HG03469 (cell line): ENCODE data around the gene SYNRG.

Experiments used
- ATAC-seq: cut with Tn5 transposase; IDR thresholded peaks from one replicate; pipeline ENCODE4 v1.9.1; 2021; ENCODE audit warnings: mild to moderate bottlenecking, moderate library complexity, moderate number of reproducible peaks; ENCODE audit not compliant: unreplicated experiment

The SYNRG gene

GRCh38 chr17:37604556-37604955, 4.7 kb downstream of the SYNRG start:
- no peak for ATAC-seq

DNA sequence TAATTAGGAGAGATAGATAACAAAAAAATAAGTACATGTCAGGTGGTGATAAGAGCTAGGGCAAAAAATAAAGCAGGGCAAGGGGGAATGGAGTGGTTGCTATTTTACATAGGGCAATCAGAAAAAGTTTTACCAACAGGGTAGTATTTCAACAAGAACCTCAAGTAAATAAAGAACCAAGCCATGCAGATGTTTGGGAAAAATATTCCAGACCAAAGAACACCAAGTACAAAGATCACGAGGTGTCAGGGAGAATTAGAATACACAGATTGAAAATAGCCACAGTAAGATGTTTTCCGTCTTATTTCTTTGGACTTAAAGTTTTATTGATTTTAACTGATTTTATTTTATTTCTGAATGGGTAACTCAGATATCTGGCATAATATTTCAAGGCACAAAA, 11.1 kb downstream of the SYNRG start:
- no peak for ATAC-seq

DNA sequence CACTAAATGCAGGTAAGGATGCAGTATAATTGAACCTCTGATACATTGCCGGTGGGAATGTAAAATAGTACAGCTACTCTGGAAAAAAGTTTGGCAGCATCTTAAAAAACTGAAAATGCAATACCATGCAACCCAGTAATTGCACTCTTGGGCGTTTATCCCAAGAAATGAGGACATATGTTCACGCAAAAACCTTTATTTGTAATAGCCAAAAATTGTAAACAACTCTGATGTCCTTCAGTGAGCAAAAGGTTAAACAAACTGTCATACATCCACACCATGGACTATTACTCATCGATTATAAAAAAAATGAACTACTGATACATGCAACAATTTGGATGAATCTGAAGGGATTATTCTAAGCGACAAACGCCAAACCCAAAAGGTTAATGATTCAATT, 16.9 kb downstream of the SYNRG start:
- ATAC-seq, result no peak

GRCh38 chr17:37585066-37585465, 24.2 kb downstream of the SYNRG start:
- no peak for ATAC-seq

- no peak for ATAC-seq
Measured at GRCh38 chr17:37576281-37576680, 32.9 kb downstream of the SYNRG start.

DNA sequence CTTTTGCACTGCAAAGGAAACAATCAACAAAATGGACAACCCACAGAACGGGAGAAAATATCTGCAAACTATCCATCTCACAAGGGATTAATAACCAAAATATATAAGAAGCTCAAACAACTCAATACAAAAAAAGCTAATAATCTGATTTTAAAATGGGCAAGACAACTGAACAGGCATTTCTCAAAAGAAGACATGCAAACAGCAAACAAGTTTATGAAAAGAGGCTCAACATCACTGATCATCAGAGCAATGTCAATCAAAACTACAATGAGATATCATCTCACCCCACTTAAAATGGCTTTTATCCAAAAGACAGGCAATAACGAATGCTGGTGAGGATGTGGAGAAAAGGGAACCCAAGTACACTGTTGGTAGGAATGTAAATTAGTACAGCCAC, 34.8 kb downstream of the SYNRG start:
- ATAC-seq, result no peak

- ATAC-seq, result no peak
Measured at GRCh38 chr17:37571674-37572073, 37.5 kb downstream of the SYNRG start.

GRCh38 chr17:37570527-37571093, 38.6 kb downstream of the SYNRG start:
- no peak for ATAC-seq

GRCh38 chr17:37568350-37569053, 40.7 kb downstream of the SYNRG start:
- ATAC-seq, result no peak

DNA sequence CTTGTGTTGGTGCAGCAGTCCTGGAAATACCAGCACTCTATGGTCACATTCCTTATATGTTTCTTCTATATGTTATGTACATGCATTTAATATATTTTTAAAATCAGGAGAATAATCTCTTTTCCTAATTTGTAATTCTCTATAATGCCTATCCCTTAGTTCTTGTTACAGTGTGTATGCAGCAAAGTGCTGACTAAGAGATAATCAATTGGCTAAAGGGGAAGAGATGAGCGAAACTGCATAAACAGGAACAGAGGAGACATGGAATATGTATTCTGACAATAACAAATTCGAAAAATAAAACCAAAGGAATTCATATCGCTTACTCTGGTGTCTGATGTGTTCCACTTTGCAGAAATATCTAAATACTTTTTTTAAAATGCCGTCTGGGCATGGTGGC, 41.7 kb downstream of the SYNRG start:
- ATAC-seq, result no peak

DNA sequence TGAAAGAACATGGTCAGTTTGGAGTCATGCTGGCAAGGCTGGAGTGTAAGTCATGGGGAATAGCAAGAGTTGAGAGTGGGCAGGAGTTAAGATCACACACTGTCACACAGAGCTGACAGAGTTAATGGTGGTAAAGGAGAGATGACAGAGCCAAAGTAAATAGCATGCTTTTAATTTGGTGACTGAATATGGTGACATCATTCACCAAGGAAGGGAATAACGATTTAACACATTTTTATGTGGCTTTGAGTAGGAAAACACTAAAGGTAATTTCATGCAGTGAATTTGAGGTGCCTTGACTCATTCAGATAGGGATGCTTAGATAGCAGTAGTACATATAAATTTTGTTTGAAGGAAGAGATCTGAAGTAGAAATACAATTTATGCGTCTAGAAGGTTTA, 42.1 kb downstream of the SYNRG start:
- ATAC-seq, result no peak

GRCh38 chr17:37564252-37564651, 45.0 kb downstream of the SYNRG start:
- no peak for ATAC-seq

- no peak for ATAC-seq
Measured at GRCh38 chr17:37562016-37562745, 47.0 kb downstream of the SYNRG start.

DNA sequence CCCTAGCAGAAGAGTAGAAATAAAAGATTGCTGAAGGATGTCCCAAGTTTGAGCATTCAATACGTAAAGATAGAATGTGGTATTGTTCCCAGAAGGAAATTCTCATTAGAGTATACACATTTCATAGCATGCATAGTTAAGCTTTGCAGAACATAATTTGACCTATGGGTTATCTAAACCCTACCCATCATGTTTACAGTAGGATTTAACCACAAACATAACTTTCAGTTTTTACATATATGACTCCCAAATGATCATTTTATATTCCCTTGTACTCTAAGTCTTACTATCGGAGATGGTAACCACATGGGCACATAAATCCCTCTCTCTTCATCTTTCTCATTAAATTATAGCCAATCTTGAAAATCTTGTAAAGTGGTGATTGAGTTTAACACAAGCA, 50.9 kb downstream of the SYNRG start:
- ATAC-seq, result no peak

- ATAC-seq, result no peak
Measured at GRCh38 chr17:37557482-37557881, 51.7 kb downstream of the SYNRG start.

DNA sequence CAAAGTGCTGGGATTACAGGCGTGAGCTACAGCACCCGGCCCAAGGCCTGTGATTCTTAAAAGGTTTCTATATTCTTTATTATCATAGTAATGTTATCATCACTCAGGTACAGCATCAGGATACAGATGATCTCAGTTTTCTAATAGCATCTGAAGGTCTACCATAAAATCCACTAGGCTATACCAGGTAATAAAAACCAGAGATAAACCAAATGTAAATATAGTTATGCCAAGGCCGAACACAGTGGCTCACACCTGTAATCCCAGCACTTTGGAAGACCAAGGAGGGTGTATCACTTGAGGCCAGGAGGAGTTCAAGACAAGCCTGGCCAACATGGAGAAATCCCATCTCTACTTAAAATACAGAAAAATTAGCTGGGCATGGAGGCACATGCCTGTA, 53.8 kb downstream of the SYNRG start:
- no peak for ATAC-seq

- no peak for ATAC-seq
Measured at GRCh38 chr17:37553401-37553966, 55.7 kb downstream of the SYNRG start.

- no peak for ATAC-seq
Measured at GRCh38 chr17:37551788-37552187, 57.4 kb downstream of the SYNRG start.

DNA sequence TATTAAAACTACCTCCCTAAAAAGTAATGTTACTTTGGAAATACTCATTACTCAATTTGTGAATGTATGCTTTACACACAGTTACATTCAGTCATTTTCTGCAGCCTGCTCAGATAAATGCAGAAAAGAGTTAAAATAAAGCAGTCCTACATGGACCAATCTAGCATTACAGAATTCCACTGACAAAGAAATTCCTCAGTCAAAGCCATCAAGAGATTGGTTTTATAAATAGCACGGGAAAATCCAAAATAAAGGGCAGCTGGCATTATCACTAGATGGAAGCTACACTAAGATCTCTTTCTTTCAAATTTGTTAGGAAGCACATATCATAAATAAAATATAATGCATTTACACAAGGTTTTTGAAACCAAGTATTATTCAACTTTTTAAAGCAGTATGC, 61.2 kb downstream of the SYNRG start:
- ATAC-seq, result no peak

GRCh38 chr17:37546302-37546701, 62.9 kb downstream of the SYNRG start:
- ATAC-seq, result no peak

DNA sequence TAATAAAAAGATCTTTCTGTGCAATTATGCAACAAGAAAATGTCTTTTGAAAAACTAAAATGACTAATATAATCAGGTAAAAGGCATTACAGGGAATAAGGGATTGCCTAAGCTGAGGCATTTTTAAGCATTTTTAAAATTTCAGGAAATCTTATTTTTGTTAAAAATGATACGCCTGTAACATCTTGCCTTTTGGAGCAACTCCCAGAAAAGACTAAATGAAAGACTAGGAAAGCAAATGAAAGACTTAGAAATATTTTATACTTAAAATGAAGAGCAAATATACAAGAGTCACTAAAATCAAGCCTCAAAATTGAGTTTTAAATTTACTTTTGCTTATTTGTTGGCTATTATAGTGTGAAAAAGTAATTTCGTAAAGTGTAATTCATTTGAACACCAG, 63.7 kb downstream of the SYNRG start:
- ATAC-seq, result no peak

DNA sequence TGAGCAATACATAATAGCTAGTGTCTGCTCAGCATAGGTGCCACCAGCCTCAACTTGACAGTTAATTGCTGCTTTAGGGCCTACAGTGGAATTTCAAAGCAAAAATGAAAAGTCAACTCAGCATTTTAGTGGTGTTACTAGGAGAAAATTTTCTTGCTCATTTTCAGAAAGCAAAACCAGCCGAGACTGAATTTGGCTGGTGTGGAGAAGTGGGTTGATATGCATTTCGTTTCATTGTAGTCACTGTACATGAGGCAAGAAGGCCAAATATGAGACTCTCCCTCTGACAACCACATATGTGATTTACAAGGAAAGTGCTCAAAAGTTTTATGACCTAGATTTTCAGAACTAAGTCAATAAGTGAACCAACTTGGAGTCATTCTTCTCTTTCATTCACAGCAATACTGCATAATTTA, 65.6 kb downstream of the SYNRG start:
- no peak for ATAC-seq
